Stimulated activated CD4-positive, alpha-beta T cell treated with anti-CD3 and anti-CD28 coated beads, Interleukin-15, amount 100 ng/mL, for 24 hours (primary cell): ENCODE measurements around the gene AFAP1.

Experiments
- DNase-seq: peaks from one replicate; pipeline ENCODE4 v3.0.0-alpha.2; 2020

Gene AFAP1

DNA sequence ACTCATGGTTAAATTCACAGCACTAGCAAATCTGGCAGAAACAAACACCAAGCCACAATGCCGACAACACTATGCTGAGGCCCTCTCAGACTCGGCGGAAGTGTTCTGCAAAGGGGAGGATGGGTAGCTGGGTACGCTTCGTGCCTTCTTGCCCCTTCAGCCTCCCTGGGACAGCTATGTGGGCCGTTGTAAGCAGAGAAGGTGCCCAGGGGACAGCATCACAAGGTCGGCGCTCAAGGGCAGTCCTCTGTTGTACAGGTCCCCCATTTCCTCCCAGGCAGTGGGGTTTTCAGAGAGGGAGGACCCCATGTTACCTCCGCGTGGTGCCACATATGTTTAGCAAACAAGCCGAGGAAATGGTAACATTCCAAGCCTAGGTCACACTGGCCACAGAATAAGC, 173.6 kb downstream of the AFAP1 start:
- DNase-seq = no peak

DNA sequence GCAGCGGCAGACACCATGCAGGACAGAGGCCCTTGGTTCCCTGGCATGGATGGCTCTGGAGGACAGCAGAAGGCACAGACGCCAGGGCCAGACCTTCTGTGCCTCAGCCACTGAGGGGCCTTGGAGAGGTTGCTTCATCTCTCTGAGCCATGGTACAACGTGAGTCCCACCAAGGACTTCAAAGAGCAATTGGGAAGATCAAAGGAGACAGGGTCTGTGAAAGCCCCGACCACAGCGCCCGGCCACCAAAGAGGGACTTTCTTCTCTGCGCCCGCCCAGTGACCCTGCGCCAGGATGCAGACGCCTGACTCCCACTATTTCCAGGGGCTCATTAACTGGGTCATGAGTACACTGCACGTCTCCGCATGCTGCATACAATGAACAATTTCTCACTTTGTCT, 174.0 kb downstream of the AFAP1 start:
- no peak for DNase-seq

DNA sequence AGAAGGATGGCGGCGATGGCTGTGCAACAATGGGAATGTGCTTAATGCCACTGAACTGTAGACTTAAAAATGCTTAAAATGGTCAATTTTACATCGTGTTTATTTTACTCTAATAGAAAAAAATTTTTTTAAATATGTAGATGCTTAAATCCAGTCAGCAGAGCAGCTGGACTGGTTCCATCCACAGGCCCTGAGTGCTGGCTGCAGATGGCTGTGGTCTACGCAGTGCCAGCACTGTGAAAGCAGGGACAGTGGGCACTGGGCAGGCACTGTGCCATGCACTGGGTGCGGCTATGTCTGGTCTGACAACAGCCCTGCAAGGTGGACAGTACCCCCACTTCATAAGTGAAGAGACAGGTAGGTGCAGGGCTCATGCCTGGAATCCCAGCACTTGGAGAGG, 175.2 kb downstream of the AFAP1 start:
- no peak for DNase-seq

DNA sequence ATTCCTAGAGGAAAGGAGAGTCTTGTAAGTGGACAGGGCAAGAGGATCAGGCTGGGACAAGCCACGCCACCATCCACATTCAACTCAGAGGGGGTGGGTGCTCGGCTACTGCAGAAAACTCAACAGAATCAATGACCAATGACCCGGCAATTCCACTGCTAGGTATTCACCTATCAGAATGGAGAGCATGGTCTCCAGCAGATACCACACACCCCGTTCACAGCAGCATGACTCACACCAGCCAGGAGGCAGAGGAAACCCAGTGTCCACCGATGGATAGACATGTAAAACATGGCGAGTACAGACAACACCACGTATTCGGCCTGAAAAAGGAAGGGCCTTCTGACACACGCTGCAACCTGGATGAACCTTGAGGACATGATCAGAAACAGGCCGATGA, 175.9 kb downstream of the AFAP1 start:
- no peak for DNase-seq

DNA sequence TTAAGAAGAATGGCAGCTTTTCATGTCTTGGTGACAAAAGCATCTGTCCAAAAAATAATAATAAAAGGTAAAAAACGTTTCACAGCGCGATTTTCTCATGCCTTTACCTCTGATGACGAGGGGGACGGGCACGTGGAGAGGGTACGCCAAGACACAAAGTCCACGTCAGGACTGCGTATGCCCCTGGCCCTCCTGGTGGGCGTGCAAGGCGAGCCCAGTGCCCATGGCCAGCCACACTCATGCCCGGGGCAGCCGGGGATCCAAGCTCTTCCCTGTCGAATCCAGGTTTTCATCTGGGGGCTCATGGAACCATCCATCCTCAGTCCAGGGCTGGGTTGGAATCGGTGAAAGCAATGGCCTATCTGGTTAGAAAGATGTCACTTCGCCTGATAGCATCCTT, 176.6 kb downstream of the AFAP1 start:
- DNase-seq = no peak

DNA sequence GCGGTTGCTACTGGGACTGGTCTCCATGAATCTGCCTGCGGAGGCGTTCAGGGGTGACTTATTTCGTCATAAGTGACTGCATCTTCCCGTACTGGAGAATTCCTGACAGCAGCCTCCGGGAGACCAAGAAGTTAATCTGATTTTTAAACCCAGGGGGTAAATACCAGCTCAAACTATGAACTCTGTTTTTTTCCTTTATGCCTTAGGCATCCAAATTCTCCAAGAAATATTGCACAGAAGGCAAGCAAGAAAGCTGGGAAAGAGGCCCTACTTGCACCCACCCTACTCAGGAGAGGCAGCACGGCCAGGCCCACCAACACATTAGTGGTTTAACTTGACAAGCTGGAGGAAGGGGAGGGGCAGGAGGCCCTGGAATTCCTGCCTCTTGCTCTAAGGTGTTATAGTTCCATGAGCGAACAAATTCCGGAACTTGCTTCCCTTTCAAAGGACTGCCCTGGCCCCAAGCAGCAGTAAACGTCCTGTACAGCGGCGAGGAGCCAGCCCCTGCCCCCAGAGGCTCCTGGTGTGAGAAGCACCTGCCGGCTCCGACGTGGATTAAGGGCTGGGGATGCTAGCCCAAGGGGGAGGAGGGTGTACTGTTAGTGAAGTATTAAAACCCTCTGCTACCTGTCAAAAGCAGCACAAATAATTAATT, 177.2 kb downstream of the AFAP1 start:
- DNase-seq = no peak

DNA sequence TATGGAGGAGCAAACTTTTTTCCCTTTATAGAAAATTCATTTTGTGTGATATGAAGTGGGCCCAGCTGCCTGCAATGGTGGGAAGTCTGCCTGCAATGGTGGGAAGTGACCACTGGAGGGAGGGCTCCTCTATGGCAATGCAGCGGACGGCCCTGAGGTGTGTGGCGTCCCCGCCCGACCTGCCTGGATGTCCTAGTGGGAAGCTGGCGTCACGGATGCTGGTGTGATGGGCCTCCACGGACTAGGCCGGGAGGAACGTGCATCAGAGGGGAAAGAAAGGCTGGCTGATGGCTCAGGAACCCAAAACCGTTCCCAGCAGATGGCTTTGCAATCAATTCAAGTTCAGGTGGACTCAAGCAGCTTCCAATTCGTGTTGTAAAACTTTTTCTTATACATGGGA, 177.9 kb downstream of the AFAP1 start:
- DNase-seq = peak; percentile 73

DNA sequence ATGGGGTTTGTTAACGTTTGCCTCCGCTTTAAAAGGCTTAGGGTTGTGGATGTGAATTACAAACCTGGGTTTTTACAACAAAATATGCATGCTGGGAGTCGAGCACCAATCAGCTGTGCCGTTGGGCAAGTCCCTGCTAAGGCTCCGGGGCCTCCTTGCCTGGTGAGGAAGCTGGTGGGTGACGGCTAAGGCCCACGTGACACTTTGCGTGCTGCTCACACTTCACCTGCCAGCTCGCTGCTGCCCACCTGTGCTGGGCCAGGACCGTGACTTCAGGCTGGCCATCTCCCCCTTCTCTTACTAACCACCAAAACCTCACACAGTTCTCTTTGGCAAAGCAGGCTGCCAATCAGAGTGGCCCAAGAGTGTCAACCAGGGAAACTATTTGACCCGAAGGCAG, 178.3 kb downstream of the AFAP1 start:
- no peak for DNase-seq

DNA sequence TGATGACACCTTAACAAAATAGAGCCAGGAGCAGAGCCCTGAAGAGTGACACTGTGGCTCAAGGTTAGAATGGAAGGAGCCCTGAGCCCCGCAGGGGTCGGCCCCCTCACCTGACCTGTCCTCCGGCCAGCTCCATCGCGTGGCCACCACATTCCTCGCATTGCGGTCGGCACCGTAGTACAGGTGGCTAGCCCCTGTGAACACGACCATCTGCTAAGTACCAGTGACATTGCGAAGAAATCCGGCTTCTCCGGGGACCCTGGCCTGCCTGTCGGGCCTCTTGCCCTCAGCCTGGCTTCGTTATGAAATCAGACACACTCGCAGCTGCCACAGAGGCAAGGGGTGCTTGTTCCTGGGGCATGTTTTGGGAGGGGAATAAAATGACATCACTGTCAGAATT, 179.0 kb downstream of the AFAP1 start:
- DNase-seq = no peak

DNA sequence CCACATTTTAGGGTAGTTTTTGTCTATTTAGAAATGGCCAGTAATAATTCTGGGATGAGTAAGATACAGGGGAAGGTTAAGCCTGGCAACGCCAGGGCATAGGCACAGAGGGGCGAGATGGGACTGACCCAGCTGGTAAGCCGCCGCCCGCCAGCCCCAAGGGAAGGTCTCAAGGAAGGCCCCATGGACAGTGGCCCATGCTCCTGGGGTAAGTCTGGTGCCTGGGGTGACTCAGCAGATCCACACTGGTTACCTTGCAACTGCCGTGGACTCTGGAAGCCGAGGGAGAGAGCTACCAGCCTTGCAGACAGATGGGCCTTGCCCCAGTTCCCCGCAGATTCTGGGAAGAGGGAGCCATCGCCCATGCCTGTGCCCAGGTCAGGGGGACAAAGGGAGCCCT, 179.4 kb downstream of the AFAP1 start:
- no peak for DNase-seq

DNA sequence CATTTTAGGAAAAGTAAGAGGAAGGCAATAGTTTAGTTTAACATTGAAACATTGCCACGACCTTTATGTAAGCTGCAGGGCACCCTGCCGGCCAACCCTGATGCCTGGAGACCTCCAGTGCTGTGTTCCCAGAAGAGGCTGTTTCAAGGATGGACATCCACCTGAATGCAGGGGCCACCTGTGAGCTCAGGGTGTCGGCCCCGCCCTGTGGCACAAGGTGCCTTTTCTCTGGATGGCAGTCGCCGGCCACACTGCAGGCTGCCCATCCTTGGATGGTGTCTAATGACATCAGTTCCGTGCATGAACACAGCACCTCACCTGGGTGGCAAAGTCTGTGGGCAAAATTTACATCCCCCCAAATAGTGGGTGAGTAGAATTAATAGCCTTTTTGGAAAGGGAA, 180.0 kb downstream of the AFAP1 start:
- DNase-seq = peak; percentile 12

DNA sequence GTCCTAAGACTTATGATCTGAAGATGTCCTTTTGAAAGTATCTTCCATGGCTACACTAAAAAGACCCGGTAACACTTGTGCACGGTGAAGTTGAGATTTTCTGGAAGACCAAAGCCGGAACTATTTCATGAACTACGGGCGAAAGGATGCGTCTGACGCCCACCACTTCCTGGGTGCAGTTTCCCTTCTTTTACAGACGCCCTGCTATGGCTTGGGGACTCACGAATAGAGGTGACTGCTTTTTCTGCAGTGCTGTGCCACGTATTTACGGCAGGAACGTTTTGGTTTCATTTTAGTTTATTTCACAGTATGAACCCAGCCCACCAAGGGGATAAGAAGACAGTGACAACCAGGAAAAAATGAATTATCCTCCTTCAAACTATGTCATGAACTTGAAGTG, 180.4 kb downstream of the AFAP1 start:
- peak; percentile 81 for DNase-seq

DNA sequence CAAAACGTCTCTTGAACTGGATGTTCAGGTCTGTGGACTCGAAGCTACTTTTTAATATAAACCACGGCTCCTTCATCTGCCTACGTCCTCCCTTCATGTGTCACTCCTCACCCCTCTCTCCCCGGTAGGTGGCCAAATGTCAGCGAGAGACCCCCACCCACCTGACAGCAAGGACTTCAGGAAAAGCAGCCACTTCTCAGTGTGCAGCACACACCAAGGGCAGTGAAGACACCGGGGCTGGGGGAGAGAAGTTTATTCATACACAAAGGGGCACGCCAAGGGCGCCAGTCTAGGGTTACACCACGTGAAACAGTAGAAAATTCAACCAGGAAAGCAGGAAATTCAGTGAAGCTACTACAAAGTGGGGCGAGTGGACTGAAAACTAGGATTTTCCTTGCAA, 181.2 kb downstream of the AFAP1 start:
- no peak for DNase-seq

DNA sequence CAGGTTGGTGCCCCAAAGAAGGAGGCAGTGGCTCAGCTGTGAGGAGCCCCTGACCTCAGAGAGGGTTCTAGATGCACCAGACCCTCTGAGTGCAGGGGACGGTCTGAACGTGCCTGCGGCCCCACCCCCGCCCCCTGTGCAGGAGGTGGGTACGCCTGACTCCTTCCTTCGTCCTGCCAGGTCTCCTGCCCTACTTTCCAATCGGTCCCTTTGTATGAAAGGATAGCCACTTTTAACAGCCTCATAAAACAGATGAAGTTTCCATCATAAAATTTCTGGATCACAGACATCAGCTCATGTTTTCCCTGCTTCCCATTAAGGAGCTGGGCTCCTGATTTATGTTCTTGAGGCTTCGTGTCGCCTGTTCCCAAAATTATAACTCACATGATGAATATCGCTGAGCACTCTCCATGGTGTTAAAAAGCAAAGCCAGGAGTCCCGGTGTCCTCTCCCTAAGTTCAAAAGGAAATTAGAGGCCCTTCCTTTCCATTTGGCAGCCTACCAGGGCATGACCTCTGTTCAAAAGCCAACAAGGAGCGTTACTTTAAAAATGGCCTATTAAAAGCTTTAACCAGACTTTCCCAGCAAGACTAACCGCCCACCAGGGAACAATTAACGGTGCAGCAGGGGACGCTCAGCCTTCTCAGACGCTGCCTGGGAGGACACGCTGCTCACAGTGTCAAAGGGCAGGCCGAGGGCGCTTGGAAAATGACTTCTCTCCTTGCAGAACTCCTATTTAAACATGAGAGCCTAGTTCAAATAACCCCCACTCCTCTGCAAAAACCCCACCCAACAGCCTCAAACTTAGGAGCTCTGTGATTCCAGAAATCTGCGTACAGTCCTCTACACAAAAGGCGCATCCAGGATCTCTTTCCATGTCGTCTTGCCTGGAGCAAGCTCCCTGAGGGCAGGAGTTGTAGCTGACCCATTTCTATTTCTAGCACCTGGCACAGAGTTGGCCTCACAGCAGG, 181.9 kb downstream of the AFAP1 start:
- DNase-seq = no peak

DNA sequence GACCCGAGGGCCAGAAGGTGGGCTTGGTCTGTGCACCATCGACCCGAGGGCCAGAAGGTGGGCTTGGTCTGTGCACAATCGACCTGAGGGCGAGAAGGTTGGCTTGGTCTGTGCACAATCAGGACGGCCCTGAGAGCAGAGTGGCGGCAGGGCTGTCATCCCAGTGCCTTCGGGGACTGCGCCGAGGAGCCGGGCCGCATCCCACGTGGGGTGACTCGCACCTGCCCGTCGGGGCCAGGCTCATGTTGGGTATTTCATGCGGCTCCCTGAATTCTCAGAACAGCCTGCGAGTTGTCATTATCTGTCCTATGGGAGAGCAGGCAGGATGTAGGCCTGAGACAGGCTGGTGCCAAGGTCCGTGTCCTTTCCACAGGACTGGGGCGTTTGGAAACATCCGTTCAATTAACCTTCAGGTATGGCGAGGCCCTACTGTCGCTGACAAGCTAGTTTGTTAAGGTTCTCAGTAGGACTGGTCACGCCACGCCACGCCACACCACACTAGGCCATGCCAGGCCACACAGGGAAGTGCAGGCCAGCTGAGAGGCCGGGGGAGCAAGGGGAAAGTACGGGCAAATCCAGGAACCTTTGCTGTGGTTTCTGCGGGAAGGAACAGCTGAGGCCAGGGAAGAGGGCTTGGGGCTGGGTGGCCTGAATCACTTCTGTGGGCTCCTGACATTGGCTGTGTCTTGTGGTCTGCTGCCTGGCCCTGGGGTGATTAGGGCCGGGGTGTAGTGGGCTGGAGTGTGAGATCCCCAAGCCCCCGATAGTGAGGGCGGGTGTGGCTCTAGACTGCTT, 182.9 kb downstream of the AFAP1 start:
- no peak for DNase-seq

DNA sequence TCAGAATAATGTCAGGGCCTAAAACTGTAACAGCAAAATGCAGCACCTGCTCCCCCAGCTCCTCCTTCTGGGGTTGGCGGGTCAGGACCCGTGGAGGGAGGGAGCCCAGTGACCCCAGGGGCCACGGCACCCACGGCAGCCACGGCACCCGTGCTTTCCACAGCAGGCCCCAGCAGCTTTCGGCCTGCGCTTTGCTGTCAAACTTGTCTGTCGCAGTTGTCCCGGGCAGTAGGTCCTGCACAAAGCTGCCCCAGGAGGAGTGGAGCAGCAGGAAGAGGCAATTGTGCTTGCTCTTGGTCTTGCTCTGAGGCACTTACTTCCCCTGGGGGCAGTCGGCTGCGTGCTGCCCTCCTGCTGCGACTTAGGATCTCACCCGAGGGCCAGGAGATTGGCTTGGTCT, 183.6 kb downstream of the AFAP1 start:
- no peak for DNase-seq

DNA sequence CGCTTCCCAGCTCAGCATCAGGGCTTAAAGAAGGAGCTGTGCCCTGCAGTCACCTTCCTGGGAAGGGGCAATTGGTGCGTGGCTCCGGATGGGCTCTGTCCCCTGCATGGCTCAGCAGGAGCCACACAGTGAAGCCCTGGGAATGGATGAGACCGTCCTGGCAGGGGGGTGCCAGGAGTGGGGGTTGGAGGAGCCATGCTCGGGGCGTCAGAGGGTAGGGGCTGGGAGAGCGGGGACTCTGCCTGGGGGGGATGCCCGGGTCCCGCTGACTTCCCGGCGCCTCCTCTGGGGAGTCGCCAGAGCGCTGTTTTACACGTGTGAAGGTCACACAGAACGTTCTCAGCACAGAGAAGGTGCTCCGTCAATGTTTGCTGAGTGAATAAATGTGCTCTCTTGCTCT, 184.1 kb downstream of the AFAP1 start:
- DNase-seq = no peak

DNA sequence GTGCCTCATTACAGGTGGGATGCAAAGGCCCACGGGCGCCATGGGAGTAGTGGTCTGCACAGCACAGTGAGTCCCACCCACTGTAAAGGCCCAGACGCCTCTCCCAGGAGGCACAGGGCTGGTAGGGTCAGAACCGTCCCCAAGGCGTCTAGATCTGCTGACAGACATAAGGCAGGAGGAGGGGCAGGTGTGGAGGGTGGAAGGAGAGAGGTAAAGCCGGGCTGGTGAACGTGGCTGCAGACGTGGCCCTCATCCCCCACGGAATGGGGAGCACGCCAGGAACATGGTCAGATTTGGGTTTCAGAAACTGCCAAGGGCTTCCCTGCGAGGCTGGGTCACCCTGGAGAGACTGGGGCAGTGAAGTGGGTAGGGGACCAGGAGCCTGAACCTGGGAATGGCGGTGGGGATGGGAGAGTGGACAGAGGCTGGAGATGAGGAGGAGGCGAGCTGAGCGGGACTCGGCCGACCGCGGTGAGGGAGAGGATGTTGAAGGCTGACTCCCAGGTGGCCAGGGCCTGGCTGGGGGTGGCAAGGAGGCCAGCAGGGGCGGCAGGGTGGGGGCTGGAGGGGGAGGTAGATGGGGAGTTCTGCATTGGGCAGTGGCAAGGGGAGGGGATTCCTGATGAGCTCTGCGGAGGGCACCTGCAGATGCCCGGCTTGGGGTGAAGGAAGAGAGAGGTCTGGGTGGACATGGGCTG, 184.9 kb downstream of the AFAP1 start:
- no peak for DNase-seq

DNA sequence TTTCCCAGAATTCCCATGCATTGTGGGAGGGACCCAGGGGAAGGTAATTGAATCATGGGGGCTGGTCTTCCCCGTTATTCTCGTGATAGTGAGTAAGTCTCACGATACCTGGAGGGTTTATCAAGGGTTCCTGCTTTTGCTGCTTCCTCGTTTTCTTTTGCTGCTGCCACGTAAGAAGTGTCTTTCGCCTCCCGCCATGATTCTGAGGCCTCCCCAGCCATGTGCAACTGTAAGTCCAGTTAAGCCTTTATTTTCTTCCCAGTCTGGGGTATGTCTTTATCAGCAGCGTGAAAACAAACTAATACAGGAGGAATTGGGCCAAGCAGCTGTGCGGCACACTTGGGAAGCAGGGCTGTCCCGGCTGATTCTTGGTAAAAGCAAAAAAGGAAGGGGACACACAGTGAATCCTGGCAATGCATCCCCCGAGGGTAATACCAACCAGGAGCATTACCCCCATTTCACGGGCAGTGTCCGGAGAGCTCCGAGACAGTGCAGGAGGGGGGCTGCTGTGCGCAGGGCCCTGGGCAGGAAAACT, 185.7 kb downstream of the AFAP1 start:
- no peak for DNase-seq

DNA sequence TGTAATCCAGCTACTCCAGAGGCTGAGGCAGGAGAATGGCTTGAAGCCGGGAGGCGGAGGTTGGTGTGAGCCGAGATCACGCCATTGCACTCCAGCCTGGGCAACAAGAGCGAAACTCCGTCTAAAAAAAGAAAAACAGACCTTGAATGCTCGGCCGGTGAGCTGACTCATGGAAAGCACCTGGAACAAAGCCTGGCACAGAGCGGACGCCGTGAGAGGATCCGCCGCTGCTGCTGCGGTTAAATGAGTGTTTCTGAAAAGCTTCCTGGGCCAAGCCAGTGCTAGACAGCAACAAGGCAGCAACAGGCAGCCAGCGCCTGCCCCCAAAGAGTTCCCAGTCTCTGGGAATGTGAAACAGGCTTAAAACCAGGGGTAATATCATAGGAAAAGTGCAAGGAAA, 186.4 kb downstream of the AFAP1 start:
- DNase-seq = no peak

DNA sequence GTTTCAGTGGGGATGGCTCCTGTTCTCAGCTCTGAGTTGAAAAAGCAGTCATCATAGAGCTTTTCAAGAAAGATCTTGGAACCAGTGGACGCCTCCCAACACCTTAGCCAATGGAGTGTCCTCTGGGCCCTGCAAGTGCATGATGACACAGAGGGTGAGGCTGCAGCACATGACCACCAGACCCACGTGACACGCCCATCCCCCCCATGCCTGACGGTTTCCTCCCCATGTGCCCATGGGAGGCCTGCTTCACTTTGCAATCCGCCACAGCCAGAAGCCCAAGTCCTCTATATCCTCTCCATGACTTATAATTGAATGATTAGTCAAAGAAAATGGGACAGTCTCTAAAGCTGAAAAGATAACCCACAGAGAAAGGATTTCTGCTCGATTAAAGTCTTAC, 187.0 kb downstream of the AFAP1 start:
- DNase-seq = no peak

DNA sequence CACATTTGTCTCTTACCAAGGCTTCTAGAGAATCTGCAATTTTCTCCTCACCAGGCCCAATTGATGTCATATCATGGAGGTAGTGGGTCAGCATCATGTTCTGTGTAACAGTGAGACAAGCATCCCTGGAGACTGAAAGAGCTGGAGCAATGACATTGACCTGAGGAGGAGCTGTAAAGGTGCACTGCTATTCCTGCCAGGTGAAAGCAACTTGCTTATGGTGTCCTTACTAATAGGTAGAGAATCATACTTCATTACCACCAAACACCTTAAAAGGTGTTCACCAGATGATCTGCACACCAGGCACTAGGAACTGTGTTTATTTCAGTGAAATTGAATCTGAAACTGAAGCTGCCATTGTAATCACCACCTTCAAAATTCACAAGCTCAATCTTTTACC, 188.7 kb downstream of the AFAP1 start:
- DNase-seq = no peak

DNA sequence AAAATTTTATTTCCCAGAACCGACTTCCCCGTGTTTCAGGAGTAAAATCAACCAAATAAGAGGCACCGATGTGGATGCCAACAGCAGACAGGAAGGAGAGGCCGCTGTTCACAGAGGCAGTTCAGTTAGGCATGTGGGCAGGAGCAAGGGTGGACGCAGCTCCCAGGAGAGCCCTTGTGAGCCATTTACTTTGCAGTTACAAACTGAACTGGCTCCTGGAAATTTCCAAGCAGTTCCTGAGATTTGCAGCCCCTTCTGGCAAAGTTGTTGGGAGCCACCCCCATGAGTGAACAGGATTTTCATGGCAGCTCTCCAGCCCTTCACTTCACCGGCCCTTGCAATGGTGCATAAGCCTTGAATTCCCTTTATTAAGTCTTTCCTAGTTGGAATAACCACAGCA, 189.1 kb downstream of the AFAP1 start:
- DNase-seq = no peak
